Neural cell (in vitro differentiated cells): Measurements from ENCODE around the gene ANKS1A. TPM values are rescaled to one million over a fixed set of nuclear protein-coding genes. Genes with fewer than 3 reads are reported as not detected.

Experiments used
- H2AFZ ChIP-seq: fragments of 200-600, 300-800 bp; sonication (generic), shearing (Covaris generic); 2 replicates; pipeline ENCODE4 v1.6.0; 2014; ENCODE audit warnings: low read depth, mild to moderate bottlenecking, antibody characterized with exemption, low read length, moderate library complexity
- H3F3A ChIP-seq: fragments of 200-600 bp; shearing (Covaris generic); 2 replicates; pipeline ENCODE4 v1.6.1; 2016; ENCODE audit warnings: mild to moderate bottlenecking, moderate library complexity, mixed read lengths, antibody characterized with exemption, low read length; ENCODE audit not compliant: insufficient read depth, poor library complexity, severe bottlenecking
- H3K27ac ChIP-seq: fragments of 200-600, 300-800 bp; sonication (generic), shearing (Covaris generic); 2 replicates; pipeline ENCODE4 v1.5.1; 2014; ENCODE audit warnings: mild to moderate bottlenecking, low read length, moderate library complexity
- H3K27me3 ChIP-seq: fragments of 300-800, 200-600 bp; sonication (generic), shearing (Covaris generic); 2 replicates; pipeline ENCODE4 v1.6.0; 2014; ENCODE audit warnings: mild to moderate bottlenecking, low read depth, low read length, moderate library complexity; ENCODE audit not compliant: insufficient read depth
- H3K36me3 ChIP-seq: fragments of 300-800, 200-600 bp; sonication (generic), shearing (Covaris generic); 2 replicates; pipeline ENCODE4 v1.5.1; 2014; ENCODE audit warnings: mild to moderate bottlenecking, antibody characterized with exemption, low read length, moderate library complexity; ENCODE audit not compliant: insufficient read depth
- H3K4me2 ChIP-seq: fragments of 300-800, 200-600 bp; sonication (generic), shearing (Covaris generic); 2 replicates; pipeline ENCODE4 v1.6.0; 2014; ENCODE audit warnings: mild to moderate bottlenecking, low read length
- H3K4me3 ChIP-seq: fragments of 300-800, 200-600 bp; sonication (generic), shearing (Covaris generic); 2 replicates; pipeline ENCODE4 v1.5.1; 2014; ENCODE audit warnings: mild to moderate bottlenecking, low read length, moderate library complexity
- H3K79me2 ChIP-seq: fragments of 200-600 bp; shearing (Covaris generic); replicated peaks from 2 replicates; pipeline ENCODE4 v1.6.0; 2014; ENCODE audit warnings: mild to moderate bottlenecking, low read length, moderate library complexity; ENCODE audit not compliant: insufficient read depth
- H3K9ac ChIP-seq: fragments of 300-800, 200-600 bp; sonication (generic), shearing (Covaris generic); 2 replicates; pipeline ENCODE4 v1.6.1; 2016; ENCODE audit warnings: mild to moderate bottlenecking, low read length, mixed read lengths
- H3K9me2 ChIP-seq: fragments of 200-600 bp; shearing (Covaris generic); 2 replicates; pipeline ENCODE4 v1.6.1; 2016; ENCODE audit warnings: mild to moderate bottlenecking, low read length, mixed read lengths; ENCODE audit not compliant: insufficient read depth
- H3K9me3 ChIP-seq: fragments of 200-600, 300-800 bp; sonication (generic), shearing (Covaris generic); 2 replicates; pipeline ENCODE4 v1.6.1; 2016; ENCODE audit warnings: mild to moderate bottlenecking, mixed run types, low read length, moderate library complexity, mixed read lengths
- H4K20me1 ChIP-seq: fragments of 200-600 bp; shearing (Covaris generic); 2 replicates; pipeline ENCODE4 v1.6.1; 2016; ENCODE audit warnings: mild to moderate bottlenecking, mixed run types; ENCODE audit not compliant: insufficient read depth
- EP300 ChIP-seq: fragments of 450-650 bp; conservative IDR thresholded peaks from 2 replicates; pipeline ENCODE4 v1.6.1; 2014; ENCODE audit warnings: antibody characterized with exemption, mild to moderate bottlenecking, moderate library complexity; ENCODE audit not compliant: poor library complexity, severe bottlenecking
- EZH2 ChIP-seq: fragments of 200-600, 300-800 bp; shearing (Covaris generic), sonication (generic); IDR thresholded peaks from 2 replicates; pipeline ENCODE4 v1.6.1; 2014; ENCODE audit warnings: antibody characterized with exemption, low read length, borderline replicate concordance, mild to moderate bottlenecking; ENCODE audit not compliant: insufficient read depth, poor library complexity, severe bottlenecking
- MXI1 ChIP-seq: fragments of 450-650 bp; conservative IDR thresholded peaks from 2 replicates; pipeline ENCODE4 v1.6.1; 2014; ENCODE audit warnings: antibody characterized with exemption, mild to moderate bottlenecking; ENCODE audit not compliant: poor library complexity, severe bottlenecking
- POLR2AphosphoS5 ChIP-seq: IDR thresholded peaks from 2 replicates; pipeline ENCODE4 v1.6.1; 2012
- RAD21 ChIP-seq: fragments of 450-650 bp; conservative IDR thresholded peaks from 2 replicates; pipeline ENCODE4 v1.6.1; 2014; ENCODE audit warnings: antibody characterized with exemption, mild to moderate bottlenecking, moderate library complexity
- SMC3 ChIP-seq: fragments of 450-650 bp; conservative IDR thresholded peaks from 2 replicates; pipeline ENCODE4 v1.6.1; 2014; ENCODE audit warnings: antibody characterized with exemption, mild to moderate bottlenecking, moderate library complexity; ENCODE audit not compliant: poor library complexity
- TAF1 ChIP-seq: IDR thresholded peaks from 2 replicates; pipeline ENCODE4 v1.6.1; 2012; ENCODE audit warnings: low read depth
- polyA plus RNA-seq: library from polyadenylated mRNA; depleted of rRNA; stranded (reverse); fragments of >200 nt; gene quantifications from 2 replicates; pipeline ENCODE4 v1.2.3, GENCODE V29; 2014
- TF ChIP-seq, protein P1 (sequence below): IDR thresholded peaks from 2 replicates; pipeline ENCODE4 v1.6.1; 2012; ENCODE audit warnings: borderline replicate concordance
- TF ChIP-seq, protein P2 (sequence below): fragments of 450-650 bp; IDR thresholded peaks from 2 replicates; pipeline ENCODE4 v1.5.1; 2014; ENCODE audit warnings: antibody characterized with exemption, mild to moderate bottlenecking, moderate library complexity; ENCODE audit not compliant: poor library complexity, severe bottlenecking

Gene ANKS1A
- polyA plus RNA-seq, 1 donor from 2014 or later: 22.6 TPM

DNA sequence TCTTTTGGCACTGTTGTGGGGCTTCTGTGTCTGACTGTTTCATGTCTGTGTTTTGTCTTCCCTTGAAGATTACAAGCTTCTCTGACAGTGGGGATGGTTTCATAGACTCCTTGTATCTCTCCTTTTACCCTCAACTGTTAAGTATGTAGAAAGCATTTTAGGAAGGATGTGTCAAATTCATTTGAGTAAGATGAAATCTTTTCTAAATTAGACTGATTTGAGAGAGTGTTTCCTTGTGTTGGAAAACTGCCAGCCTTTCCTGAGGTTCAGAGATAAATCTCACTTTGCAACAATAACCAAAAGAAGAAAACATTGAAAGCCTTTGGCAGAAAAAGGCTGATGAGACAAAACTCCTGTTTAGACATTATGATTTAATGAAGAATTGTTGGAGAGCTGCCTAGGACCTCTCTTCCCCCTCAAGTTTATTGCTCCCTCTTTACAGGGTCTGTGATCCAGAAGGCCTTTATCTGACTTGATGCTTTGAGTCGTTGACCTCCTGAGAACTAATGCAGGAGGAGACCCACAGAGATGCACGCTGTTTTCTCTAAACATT lies 68.3 kb downstream of the ANKS1A start:
- Histone ChIP-seq H3K4me3 (no peak overlapping the region), H3K36me3 (no peaks in the 10 kb centered on the region), H4K20me1 (no peaks in the 10 kb centered on the region), H3K27me3 (no peaks in the 10 kb centered on the region), H3F3A (no peaks in the 10 kb centered on the region), H2AFZ (no peak overlapping the region), H3K79me2 (no peaks in the 10 kb centered on the region), H3K9me2 (no peaks in the 10 kb centered on the region), H3K4me2 (no peak overlapping the region), H3K27ac (no peak overlapping the region), H3K9ac (no peak overlapping the region), H3K9me3 (no peaks in the 10 kb centered on the region)
- TF ChIP-seq TAF1: no peak

DNA sequence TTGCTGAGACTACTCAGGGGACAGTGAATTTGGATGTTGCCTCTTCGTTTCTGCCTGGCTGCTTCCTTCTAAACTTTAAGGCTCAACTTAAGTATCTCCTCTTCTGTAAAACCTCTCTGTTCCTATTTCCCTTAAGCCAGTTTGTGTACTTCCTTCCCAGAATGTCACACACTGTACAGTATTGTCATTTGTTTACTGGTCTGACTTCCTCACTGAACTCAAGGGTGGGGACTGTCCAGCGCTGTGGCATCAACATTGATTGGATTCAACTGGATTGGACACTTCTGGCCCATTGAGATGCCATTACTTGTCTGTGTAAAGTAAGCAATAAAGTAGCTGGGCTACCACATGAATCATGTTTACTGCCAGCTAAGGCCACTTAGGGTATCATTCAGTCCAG lies 69.7 kb downstream of the ANKS1A start:
- Histone ChIP-seq H3K4me3 (no peak overlapping the region), H3K36me3 (no peaks in the 10 kb centered on the region)
- TF ChIP-seq SMC3: no peak
- no peak for TF ChIP-seq POLR2AphosphoS5
- TF ChIP-seq EZH2: no peak
- no peak for TF ChIP-seq RAD21
- TF ChIP-seq, protein P1, sequence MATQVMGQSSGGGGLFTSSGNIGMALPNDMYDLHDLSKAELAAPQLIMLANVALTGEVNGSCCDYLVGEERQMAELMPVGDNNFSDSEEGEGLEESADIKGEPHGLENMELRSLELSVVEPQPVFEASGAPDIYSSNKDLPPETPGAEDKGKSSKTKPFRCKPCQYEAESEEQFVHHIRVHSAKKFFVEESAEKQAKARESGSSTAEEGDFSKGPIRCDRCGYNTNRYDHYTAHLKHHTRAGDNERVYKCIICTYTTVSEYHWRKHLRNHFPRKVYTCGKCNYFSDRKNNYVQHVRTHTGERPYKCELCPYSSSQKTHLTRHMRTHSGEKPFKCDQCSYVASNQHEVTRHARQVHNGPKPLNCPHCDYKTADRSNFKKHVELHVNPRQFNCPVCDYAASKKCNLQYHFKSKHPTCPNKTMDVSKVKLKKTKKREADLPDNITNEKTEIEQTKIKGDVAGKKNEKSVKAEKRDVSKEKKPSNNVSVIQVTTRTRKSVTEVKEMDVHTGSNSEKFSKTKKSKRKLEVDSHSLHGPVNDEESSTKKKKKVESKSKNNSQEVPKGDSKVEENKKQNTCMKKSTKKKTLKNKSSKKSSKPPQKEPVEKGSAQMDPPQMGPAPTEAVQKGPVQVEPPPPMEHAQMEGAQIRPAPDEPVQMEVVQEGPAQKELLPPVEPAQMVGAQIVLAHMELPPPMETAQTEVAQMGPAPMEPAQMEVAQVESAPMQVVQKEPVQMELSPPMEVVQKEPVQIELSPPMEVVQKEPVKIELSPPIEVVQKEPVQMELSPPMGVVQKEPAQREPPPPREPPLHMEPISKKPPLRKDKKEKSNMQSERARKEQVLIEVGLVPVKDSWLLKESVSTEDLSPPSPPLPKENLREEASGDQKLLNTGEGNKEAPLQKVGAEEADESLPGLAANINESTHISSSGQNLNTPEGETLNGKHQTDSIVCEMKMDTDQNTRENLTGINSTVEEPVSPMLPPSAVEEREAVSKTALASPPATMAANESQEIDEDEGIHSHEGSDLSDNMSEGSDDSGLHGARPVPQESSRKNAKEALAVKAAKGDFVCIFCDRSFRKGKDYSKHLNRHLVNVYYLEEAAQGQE: no peak
- no peak for TF ChIP-seq MXI1
- TF ChIP-seq EP300: no peak

DNA sequence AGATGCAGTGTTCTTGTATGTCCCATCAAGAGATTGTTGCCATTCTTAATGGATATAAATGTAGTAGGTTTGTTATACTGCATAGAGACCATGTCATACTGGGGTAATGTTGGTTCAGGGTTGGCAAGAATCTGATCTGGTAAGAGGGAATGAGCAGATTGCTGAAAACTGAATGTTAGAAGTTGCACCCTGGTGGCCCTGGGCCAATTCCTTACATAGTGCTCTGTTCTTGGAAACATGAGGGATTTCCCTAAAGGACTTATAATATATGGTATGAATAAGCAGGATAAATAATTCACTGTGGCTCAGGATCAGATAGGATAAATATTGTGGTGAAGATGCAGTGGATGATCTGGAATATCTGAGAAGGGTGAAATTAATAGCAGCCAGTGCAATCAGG lies 70.2 kb downstream of the ANKS1A start:
- Histone ChIP-seq H2AFZ (no peak overlapping the region), H3K9me2 (no peaks in the 10 kb centered on the region), H3K79me2 (no peaks in the 10 kb centered on the region), H3K4me3 (no peak overlapping the region), H3K27ac (no peak overlapping the region), H3K9me3 (no peaks in the 10 kb centered on the region), H3K4me2 (no peak overlapping the region), H3K36me3 (no peaks in the 10 kb centered on the region), H3F3A (no peaks in the 10 kb centered on the region), H3K27me3 (no peaks in the 10 kb centered on the region), H4K20me1 (no peaks in the 10 kb centered on the region), H3K9ac (no peak overlapping the region)
- TF ChIP-seq MXI1 (no peak), EZH2 (no peak), SMC3 (no peak), TAF1 (no peak), POLR2AphosphoS5 (no peak), EP300 (no peak), RAD21 (no peak)
- TF ChIP-seq, protein P1: no peak
- TF ChIP-seq, protein P2, sequence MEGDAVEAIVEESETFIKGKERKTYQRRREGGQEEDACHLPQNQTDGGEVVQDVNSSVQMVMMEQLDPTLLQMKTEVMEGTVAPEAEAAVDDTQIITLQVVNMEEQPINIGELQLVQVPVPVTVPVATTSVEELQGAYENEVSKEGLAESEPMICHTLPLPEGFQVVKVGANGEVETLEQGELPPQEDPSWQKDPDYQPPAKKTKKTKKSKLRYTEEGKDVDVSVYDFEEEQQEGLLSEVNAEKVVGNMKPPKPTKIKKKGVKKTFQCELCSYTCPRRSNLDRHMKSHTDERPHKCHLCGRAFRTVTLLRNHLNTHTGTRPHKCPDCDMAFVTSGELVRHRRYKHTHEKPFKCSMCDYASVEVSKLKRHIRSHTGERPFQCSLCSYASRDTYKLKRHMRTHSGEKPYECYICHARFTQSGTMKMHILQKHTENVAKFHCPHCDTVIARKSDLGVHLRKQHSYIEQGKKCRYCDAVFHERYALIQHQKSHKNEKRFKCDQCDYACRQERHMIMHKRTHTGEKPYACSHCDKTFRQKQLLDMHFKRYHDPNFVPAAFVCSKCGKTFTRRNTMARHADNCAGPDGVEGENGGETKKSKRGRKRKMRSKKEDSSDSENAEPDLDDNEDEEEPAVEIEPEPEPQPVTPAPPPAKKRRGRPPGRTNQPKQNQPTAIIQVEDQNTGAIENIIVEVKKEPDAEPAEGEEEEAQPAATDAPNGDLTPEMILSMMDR: no peak

More for the DNA sequence above, 69.7 kb downstream of the ANKS1A start:
- Histone ChIP-seq H3K4me2 (no peak overlapping the region), H2AFZ (no peak overlapping the region), H3K9ac (no peak overlapping the region), H3K27me3 (no peaks in the 10 kb centered on the region), H3K9me3 (no peaks in the 10 kb centered on the region), H3K9me2 (no peaks in the 10 kb centered on the region), H3K79me2 (no peaks in the 10 kb centered on the region), H3F3A (no peaks in the 10 kb centered on the region), H3K27ac (no peak overlapping the region), H4K20me1 (no peaks in the 10 kb centered on the region)
